Aorta (tissue), 5 donors: Measurements from ENCODE around the gene ERG. TPM values are rescaled to one million over a fixed set of nuclear protein-coding genes. Genes with fewer than 3 reads are reported as not detected.

ENCODE experiments used
- ATAC-seq: fragments of 200-7000 bp; cut with Tn5 transposase; one replicate; pipeline ENCODE4 v1.9.1; 2022; ENCODE audit warnings: moderate library complexity; ENCODE audit not compliant: low FRiP score
- DNase-seq, 2 donors: peaks; one replicate each; pipeline ENCODE4 v3.0.0-alpha.2; 2020
- H3K27ac ChIP-seq, 2 donors: one replicate each; pipeline ENCODE4 v1.5.1; 2013; ENCODE audit warnings: low read length in 2 of 2, mild to moderate bottlenecking in 2 of 2, moderate library complexity in 2 of 2, control low read depth in 1 of 2, inconsistent platforms in 1 of 2, low read depth in 1 of 2
- H3K27me3 ChIP-seq, 2 donors: one replicate each; pipeline ENCODE4 v1.6.1; 2013; ENCODE audit warnings: control low read depth in 1 of 2, low read length in 1 of 2, mild to moderate bottlenecking in 1 of 2, moderate library complexity in 1 of 2; ENCODE audit not compliant: insufficient read depth in 2 of 2, control insufficient read depth in 1 of 2
- H3K36me3 ChIP-seq, 2 donors: one replicate each; pipeline ENCODE4 v1.6.1; 2013; ENCODE audit warnings: control low read depth in 1 of 2, low read length in 1 of 2, mild to moderate bottlenecking in 1 of 2; ENCODE audit not compliant: insufficient read depth in 2 of 2, control insufficient read depth in 1 of 2
- H3K4me1 ChIP-seq, 2 donors: one replicate each; pipeline ENCODE4 v1.6.1; 2013; ENCODE audit warnings: low read length in 2 of 2, control low read depth in 1 of 2, mild to moderate bottlenecking in 1 of 2, moderate library complexity in 1 of 2; ENCODE audit not compliant: insufficient read depth in 2 of 2, control insufficient read depth in 1 of 2
- H3K4me3 ChIP-seq, 2 donors: one replicate each; pipeline ENCODE4 v1.5.1; 2013; ENCODE audit warnings: low read length in 2 of 2, control low read depth in 1 of 2, mild to moderate bottlenecking in 1 of 2
- H3K9me3 ChIP-seq: one replicate; pipeline ENCODE4 v1.6.1; 2013; ENCODE audit warnings: mild to moderate bottlenecking, low read length; ENCODE audit not compliant: control insufficient read depth
- whole genome bisulfite sequencing, 2 donors: extraction: QIAGEN DNeasy Blood & Tissue Kit; methylation state at CpG; one replicate each; pipeline ENCODE4 v1.1.7; 2013; 5-methylcytosine and 5-hydroxymethylcytosine counted together
- intact Hi-C, 2 donors: fragments of 100-400 bp; cut with DNase I; formaldehyde crosslinking; loops; one replicate each; pipeline versions ENCODE4 v1.14.2 to v1.15.0; 2022
- long read RNA-seq, 2 donors: library from polyadenylated mRNA; unstranded; transcript quantifications; one replicate each; pipeline ENCODE4 v2.0.0, GENCODE V29; 2020 to 2021
- polyA plus RNA-seq, 2 donors: library from polyadenylated mRNA; stranded (reverse); fragments of 200-250 nt; gene quantifications; one replicate each; pipeline ENCODE4 v1.2.3, GENCODE V29; 2013
- total RNA-seq, 2 donors: library from RNA; stranded (reverse); fragmentation: NEBNext Ultra II Directional; extraction: Animal tissue kit (Norgen Biotek cat#: 25700); gene quantifications; one replicate each; pipeline ENCODE4 v1.2.1, GENCODE V29; 2021
- donor health status: healthy with polysubstance abuse.
- donor health status: Bipolar disorder and iron deficiency.
- donor health status: DM: no; HTN: no; CAD: no.
- donor health status: DM: no; HTN: no; CAD: no.
- donor health status: DM: yes; HTN: yes; CAD: no.

The ERG gene
- total RNA-seq (100 to 1,000 TPM; 113 to 133 TPM), polyA plus RNA-seq (10 to 100 TPM; 33.5 to 59.6 TPM)
- long read RNA-seq, donor 1, full-length matches to known transcripts = 61 of 250 reads
- long read RNA-seq, donor 1, partial matches to known transcripts = 36 of 250 reads
- long read RNA-seq, donor 1, other reads (novel, unspliced or antisense) = 153 of 250 reads
- long read RNA-seq, donor 2, full-length matches to known transcripts = 6 of 95 reads
- long read RNA-seq, donor 2, partial matches to known transcripts = 11 of 95 reads
- long read RNA-seq, donor 2, other reads (novel, unspliced or antisense) = 78 of 95 reads

GRCh38 chr21:38498057-38498833, at the start of gene ERG:
ERG (minus strand) TSS chr21:38498477; CDS start chr21:38498380, 97 bp downstream.
- Histone ChIP-seq H3K9me3 (no peaks in the 10 kb centered on the region), H3K27ac (peak within 1 kb of the TSS; percentile 10 to 95), H3K4me1 (peaks cover 4 to 9% of the 10 kb centered on the region in 2 donors), H3K4me3 (no peak within 1 kb of the TSS), H3K27me3 (no peaks in the 10 kb centered on the region), H3K36me3 (no peaks in the 10 kb centered on the region)
- DNase-seq = no peak
- 75 to 83% methylated on average over 12 of the region's 12 CpGs for WGBS, 2 donors
- intact Hi-C loops = loop anchor here (5.0 to 10.0 kb wide), 4 partner anchors 36 to 253 kb away; no protein-coding TSS in a partner anchor
- ATAC-seq = peak; percentile 62

- ATAC-seq (no peak), DNase-seq (no peak)
Observed at GRCh38 chr21:38544661-38545060, 46.4 kb upstream of the ERG start.

GRCh38 chr21:38542263-38542662, 44.0 kb upstream of the ERG start:
- DNase-seq = no peak
- Histone ChIP-seq H3K27ac (no peak overlapping the region), H3K4me3 (no peak overlapping the region), H3K4me1 (peaks cover 0 to 5% of the 10 kb centered on the region in 2 donors), H3K9me3 (no peaks in the 10 kb centered on the region), H3K27me3 (no peaks in the 10 kb centered on the region), H3K36me3 (no peaks in the 10 kb centered on the region)
- no peak for ATAC-seq
- intact Hi-C loops = loop anchor here in 1 of 2 donors (5.0 kb wide), 1 partner anchor 35 kb away; no protein-coding TSS in a partner anchor
- 88 to 93% methylated on average over 4 of the region's 4 CpGs for WGBS, 2 donors

More at GRCh38 chr21:38544661-38545060, 46.4 kb upstream of the ERG start:
- Histone ChIP-seq H3K9me3 (no peaks in the 10 kb centered on the region), H3K27ac (no peak overlapping the region), H3K4me1 (peaks cover 0 to 2% of the 10 kb centered on the region in 2 donors), H3K4me3 (no peak overlapping the region), H3K36me3 (no peaks in the 10 kb centered on the region), H3K27me3 (no peaks in the 10 kb centered on the region)
- WGBS, 2 donors = 93 to 94% methylated on average over 2 of the region's 2 CpGs
- intact Hi-C loops = loop anchor here in 1 of 2 donors (5.0 kb wide), 1 partner anchor 33 kb away; no protein-coding TSS in a partner anchor

GRCh38 chr21:38538353-38538752, 40.1 kb upstream of the ERG start:
- H3K4me3 ChIP-seq = no peak overlapping the region
- H3K4me1 ChIP-seq = peaks cover 0 to 2% of the 10 kb centered on the region in 2 donors
- H3K9me3 ChIP-seq = no peaks in the 10 kb centered on the region
- H3K36me3 ChIP-seq = no peaks in the 10 kb centered on the region
- H3K27ac ChIP-seq = peak overlapping the region in 1 of 2 donors; percentile 11
- ATAC-seq = no peak
- intact Hi-C loops = no loop called here
- no peak for DNase-seq
- no peaks in the 10 kb centered on the region for H3K27me3 ChIP-seq
- WGBS, 2 donors = 28 to 31% methylated on average over 1 of the region's 1 CpG

- Histone ChIP-seq H3K4me3 (no peak overlapping the region), H3K27ac (no peak overlapping the region), H3K9me3 (no peaks in the 10 kb centered on the region), H3K27me3 (no peaks in the 10 kb centered on the region), H3K36me3 (no peaks in the 10 kb centered on the region), H3K4me1 (peaks cover 0 to 9% of the 10 kb centered on the region in 2 donors)
- no peak for ATAC-seq
- DNase-seq = no peak
- intact Hi-C loops = no loop called here
- WGBS, 2 donors = 84 to 89% methylated on average over 3 of the region's 3 CpGs
Observed at GRCh38 chr21:38534591-38534990, 36.3 kb upstream of the ERG start.

GRCh38 chr21:38533887-38534286, 35.6 kb upstream of the ERG start:
- Histone ChIP-seq H3K9me3 (no peaks in the 10 kb centered on the region), H3K36me3 (no peaks in the 10 kb centered on the region), H3K4me3 (no peak overlapping the region), H3K4me1 (peaks cover 0 to 9% of the 10 kb centered on the region in 2 donors), H3K27me3 (no peaks in the 10 kb centered on the region), H3K27ac (no peak overlapping the region)
- 67 to 69% methylated on average over 2 of the region's 2 CpGs for WGBS, 2 donors
- intact Hi-C loops = loop anchor here in 1 of 2 donors (2.0 kb wide), 1 partner anchor 19 kb away; no protein-coding TSS in a partner anchor
- DNase-seq (no peak), ATAC-seq (no peak)

- intact Hi-C loops = no loop called here
- H3K27ac ChIP-seq = peak overlapping the region in 1 of 2 donors; percentile 19
- no peaks in the 10 kb centered on the region for H3K36me3 ChIP-seq
- ATAC-seq (peak; percentile 76), DNase-seq (peak; percentile 71 to 73)
- H3K4me1 ChIP-seq = peaks cover 0 to 7% of the 10 kb centered on the region in 2 donors
- H3K27me3 ChIP-seq = no peaks in the 10 kb centered on the region
- H3K9me3 ChIP-seq = no peaks in the 10 kb centered on the region
- 1 to 4% methylated on average over 5 of the region's 5 CpGs for WGBS, 2 donors
- no peak overlapping the region for H3K4me3 ChIP-seq
Observed at GRCh38 chr21:38531591-38531990, 33.3 kb upstream of the ERG start.

- Histone ChIP-seq H3K9me3 (no peaks in the 10 kb centered on the region), H3K27me3 (no peaks in the 10 kb centered on the region), H3K4me1 (peaks cover 0 to 7% of the 10 kb centered on the region in 2 donors), H3K4me3 (no peak overlapping the region), H3K36me3 (no peaks in the 10 kb centered on the region), H3K27ac (peak overlapping the region; percentile 11 to 19)
- WGBS, 2 donors = 31 to 34% methylated on average over 5 of the region's 5 CpGs
- DNase-seq (no peak), ATAC-seq (no peak)
- intact Hi-C loops = no loop called here
Observed at GRCh38 chr21:38531039-38531541, 32.8 kb upstream of the ERG start.
